K562 (cell line): Measurements from ENCODE around the gene UBE2I. TPM values are rescaled to one million over a fixed set of nuclear protein-coding genes. Genes with fewer than 3 reads are reported as not detected.

Experiments used
- CBFB ChIP-seq: sonication (generic); formaldehyde crosslinking; IDR thresholded peaks from 2 replicates; pipeline ENCODE4 v1.4.0; 2020; ENCODE audit warnings: mild to moderate bottlenecking, missing genetic modification reagents
- CHD2 ChIP-seq: IDR thresholded peaks from 2 replicates; pipeline ENCODE4 v1.6.1; 2011; ENCODE audit warnings: low read depth, low read length
- ELF1 ChIP-seq: fragments of 200-800 bp; sonication (Bioruptor generic); IDR thresholded peaks from 2 replicates; pipeline ENCODE4 v1.6.1; 2016; ENCODE audit warnings: missing genetic modification characterization, missing compliant biosample characterization
- ELK3 ChIP-seq: fragments of 450-650 bp; formaldehyde crosslinking; IDR thresholded peaks from 2 replicates; pipeline ENCODE4 v1.4.0; 2020; ENCODE audit warnings: mild to moderate bottlenecking
- EP300 ChIP-seq: IDR thresholded peaks from 2 replicates; pipeline ENCODE4 v1.6.1; 2012; ENCODE audit warnings: low read length, improper control_type of control experiment
- FIP1L1 ChIP-seq: fragments of 200-400 bp; formaldehyde crosslinking; IDR thresholded peaks from 2 replicates; pipeline ENCODE4 v1.6.1; 2018; ENCODE audit warnings: mild to moderate bottlenecking, low read depth, low read length; ENCODE audit not compliant: poor library complexity, severe bottlenecking
- FOS ChIP-seq: IDR thresholded peaks from 3 replicates; pipeline ENCODE4 v1.6.1; 2011; ENCODE audit not compliant: insufficient read length; ENCODE audit errors: extremely low read depth
- HINFP ChIP-seq: fragments of 450-650 bp; conservative IDR thresholded peaks from 2 replicates; pipeline ENCODE4 v1.6.1; 2016; ENCODE audit warnings: missing genetic modification characterization, low read depth, mild to moderate bottlenecking, control low read depth, missing compliant biosample characterization
- HNRNPLL ChIP-seq: fragments of 200-400 bp; formaldehyde crosslinking; IDR thresholded peaks from 2 replicates; pipeline ENCODE4 v1.6.1; 2017; ENCODE audit warnings: low read length, low read depth, mild to moderate bottlenecking; ENCODE audit not compliant: poor library complexity, severe bottlenecking
- LCOR ChIP-seq: sonication (generic); formaldehyde crosslinking; IDR thresholded peaks from 2 replicates; pipeline ENCODE4 v1.8.0; 2022; ENCODE audit warnings: mild to moderate bottlenecking, missing genetic modification reagents
- PHF21A ChIP-seq: fragments of 450-650 bp; IDR thresholded peaks from 2 replicates; pipeline ENCODE4 v1.6.1; 2017; ENCODE audit warnings: low read depth, borderline replicate concordance
- PURB ChIP-seq: sonication (generic); formaldehyde crosslinking; IDR thresholded peaks from 2 replicates; pipeline ENCODE4 v1.9.0; 2021; ENCODE audit warnings: low read depth, mild to moderate bottlenecking, missing genetic modification reagents
- RAD51 ChIP-seq: fragments of 450-650 bp; IDR thresholded peaks from 2 replicates; pipeline ENCODE4 v1.7.1; 2016; ENCODE audit warnings: low read depth, mild to moderate bottlenecking, borderline replicate concordance
- RNF219 ChIP-seq: fragments of 250-450 bp; sonication (Bioruptor Pico); IDR thresholded peaks from 2 replicates; pipeline ENCODE4 v1.5.0; 2022; ENCODE audit warnings: mild to moderate bottlenecking
- TAF15 ChIP-seq: fragments of 200-400 bp; formaldehyde crosslinking; IDR thresholded peaks from 2 replicates; pipeline ENCODE4 v1.6.1; 2017; ENCODE audit warnings: mild to moderate bottlenecking, low read depth, low read length, moderate library complexity
- THRAP3 ChIP-seq: fragments of 450-650 bp; IDR thresholded peaks from 2 replicates; pipeline ENCODE4 v1.6.1; 2016; ENCODE audit warnings: mild to moderate bottlenecking, inconsistent platforms, borderline replicate concordance
- ZC3H8 ChIP-seq: fragments of 450-650 bp; IDR thresholded peaks from 2 replicates; pipeline ENCODE4 v1.6.1; 2017
- ZFP1 ChIP-seq: fragments of 450-650 bp; formaldehyde crosslinking; IDR thresholded peaks from 2 replicates; pipeline ENCODE4 v1.4.0; 2020; ENCODE audit warnings: mild to moderate bottlenecking, mixed read lengths
- ZNF384 ChIP-seq: IDR thresholded peaks from 2 replicates; pipeline ENCODE4 v1.6.1; 2012; ENCODE audit warnings: low read depth, low read length, improper control_type of control experiment
- ZNF431 ChIP-seq: sonication (generic); formaldehyde crosslinking; IDR thresholded peaks from 2 replicates; pipeline ENCODE4 v1.8.0; 2022; ENCODE audit warnings: mild to moderate bottlenecking, missing genetic modification reagents
- ZNF507 ChIP-seq: conservative IDR thresholded peaks from 2 replicates; pipeline ENCODE4 v1.6.1; 2017; ENCODE audit warnings: missing genetic modification characterization, missing compliant biosample characterization
- ZNF778 ChIP-seq: fragments of 450-650 bp; formaldehyde crosslinking; IDR thresholded peaks from 2 replicates; pipeline ENCODE4 v1.4.0; 2020; ENCODE audit warnings: mild to moderate bottlenecking, moderate library complexity
- polyA plus RNA-seq, 8 experiments: library from polyadenylated mRNA; depleted of rRNA in 4 of 8; stranded (reverse) in 5 of 8; unstranded in 3 of 8; fragments of >200 nt; fragmentation: Nextera tagmentation in 2 of 8; fragmentation: Illumina TruSeq in 1 of 8; extraction: Ambion mirVana in 2 of 8; extraction: Trizol in 1 of 8; gene quantifications; 2 replicates each; pipeline versions ENCODE4 v1.2.1 to v1.2.3, GENCODE V29; 2011 to 2014; ENCODE audit warnings: inconsistent platforms in 1 of 8, missing spikeins in 1 of 8
- total RNA-seq, 7 experiments: library from RNA; depleted of rRNA in 6 of 7; stranded (reverse); fragments of >200 nt in 6 of 7; fragmentation: Illumina TruSeq in 2 of 7; extraction: Trizol in 2 of 7; gene quantifications; 2 replicates each; pipeline versions ENCODE4 v1.2.1 to v1.2.3, GENCODE V29; 2011 to 2021; ENCODE audit warnings: low replicate concordance in 1 of 7
- TF ChIP-seq, protein P1 (sequence below): fragments of 450-650 bp; IDR thresholded peaks from 2 replicates; pipeline ENCODE4 v1.6.1; 2016; ENCODE audit warnings: antibody characterized with exemption

UBE2I gene
- total and polyA plus RNA-seq, 9 of the 15 experiments (the other 6 are each of a cell fraction or from before 2014, with no cell fraction given), result 36.6 to 254 (median 104) TPM

DNA sequence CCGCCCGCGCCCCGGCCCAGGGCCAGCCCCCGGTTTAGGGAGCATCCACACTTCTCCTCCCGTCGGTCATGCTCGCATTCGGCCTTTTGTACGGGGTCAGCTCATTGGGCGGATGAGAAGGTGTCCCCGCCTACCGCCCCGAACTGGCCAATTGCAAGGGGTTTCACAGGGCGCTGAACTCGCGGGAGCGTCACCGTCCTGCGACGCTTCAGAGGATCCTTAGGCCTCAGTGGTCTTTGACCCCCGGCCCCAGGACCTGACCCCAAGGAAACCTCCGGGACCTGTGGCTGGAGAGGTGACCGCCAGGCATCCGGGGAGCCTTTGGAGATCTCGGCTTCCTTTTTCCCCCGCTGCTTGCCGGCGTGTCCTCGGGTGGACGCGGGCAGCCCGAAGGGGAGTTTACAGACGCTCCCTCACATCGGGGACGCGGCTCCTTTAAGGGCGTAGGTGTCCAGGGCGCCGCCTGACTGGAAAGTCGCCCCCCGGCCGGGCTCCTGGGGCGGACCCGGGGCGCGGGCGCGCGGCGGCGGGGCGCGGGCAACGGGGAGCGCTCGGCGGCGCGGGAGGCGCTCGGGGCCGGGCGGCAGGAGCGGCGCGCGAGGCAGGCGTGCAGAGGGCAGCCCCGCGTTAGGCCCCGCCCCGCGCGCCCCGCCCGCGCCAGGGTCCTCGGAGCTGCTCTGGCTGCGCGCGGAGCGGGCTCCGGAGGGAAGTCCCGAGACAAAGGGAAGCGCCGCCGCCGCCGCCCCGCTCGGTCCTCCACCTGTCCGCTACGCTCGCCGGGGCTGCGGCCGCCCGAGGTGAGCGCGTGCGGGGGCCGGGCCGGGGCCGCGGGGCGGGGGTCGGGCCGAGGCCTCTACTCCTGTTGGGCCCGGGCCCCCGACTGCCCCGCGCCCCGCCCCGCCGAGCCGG lies at the start of gene UBE2I (continued):
- TF ChIP-seq ELF1 (tag), result peak; percentile 18
- TF ChIP-seq ZC3H8, result 0 out of 2 replicates have a peak, but pooled peaks have one; percentile 34
- no peak for TF ChIP-seq RAD51
- TF ChIP-seq PHF21A, result no peak
- peak; percentile 77 for TF ChIP-seq FOS
- TF ChIP-seq THRAP3, result no peak
- TF ChIP-seq ZNF507 (tag), result no peak
- TF ChIP-seq ZNF778 (CRISPR knock-in tag), result no peak
- TF ChIP-seq ZFP1 (CRISPR knock-in tag), result no peak
- peak; percentile 19 for TF ChIP-seq HNRNPLL
- peak; percentile 75 for TF ChIP-seq FIP1L1
- TF ChIP-seq RNF219, result peak; percentile 50; the same call in 1 of the 2 replicates
- no peak for TF ChIP-seq ZNF384
- no peak for TF ChIP-seq EP300
- peak; percentile 87 for TF ChIP-seq CBFB (CRISPR knock-in tag)
- TF ChIP-seq ZNF431, result no peak
- no peak for TF ChIP-seq TAF15
- TF ChIP-seq, protein P1, sequence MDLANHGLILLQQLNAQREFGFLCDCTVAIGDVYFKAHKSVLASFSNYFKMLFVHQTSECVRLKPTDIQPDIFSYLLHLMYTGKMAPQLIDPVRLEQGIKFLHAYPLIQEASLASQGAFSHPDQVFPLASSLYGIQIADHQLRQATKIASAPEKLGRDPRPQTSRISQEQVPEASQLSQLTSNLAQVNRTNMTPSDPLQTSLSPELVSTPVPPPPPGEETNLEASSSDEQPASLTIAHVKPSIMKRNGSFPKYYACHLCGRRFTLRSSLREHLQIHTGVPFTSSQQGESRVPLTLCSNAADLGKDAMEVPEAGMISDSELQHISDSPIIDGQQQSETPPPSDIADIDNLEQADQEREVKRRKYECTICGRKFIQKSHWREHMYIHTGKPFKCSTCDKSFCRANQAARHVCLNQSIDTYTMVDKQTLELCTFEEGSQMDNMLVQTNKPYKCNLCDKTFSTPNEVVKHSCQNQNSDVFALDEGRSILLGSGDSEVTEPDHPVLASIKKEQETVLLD, result no peak
- TF ChIP-seq PURB (CRISPR knock-in tag), result no peak
- TF ChIP-seq HINFP (tag), result no peak
- no peak for TF ChIP-seq ELK3 (CRISPR knock-in tag)
- TF ChIP-seq CHD2, result peak; percentile 69
- TF ChIP-seq LCOR (CRISPR knock-in tag), result 0 out of 2 replicates have a peak, but pooled peaks have one; percentile 60
